ENCODE data around the gene SHISA9. TPM values are rescaled to one million over a fixed set of nuclear protein-coding genes. Genes with fewer than 3 reads are reported as not detected.

SHISA9 gene
- total and polyA plus RNA-seq, 3 donors from 2014 or later = 0.46 to 1.0 (median 0.68) TPM

GRCh38 chr16:13101828-13102227 lies 200.4 kb downstream of the SHISA9 start:
- Histone ChIP-seq H3K4me3 (no peak overlapping the region), H3K27ac (no peak overlapping the region), H3K9me3 (no peaks in the 10 kb centered on the region), H3K36me3 (ENCODE audit: low read depth, missing control alignments) (no peaks in the 10 kb centered on the region), H3K27me3 (no peaks in the 10 kb centered on the region), H3K4me1 (no peaks in the 10 kb centered on the region)
- intact Hi-C loops (cut with DNase I; ENCODE audit: low total_unique reads) = no loop called here
- TF ChIP-seq CTCF (IDR thresholded peaks at IDR 0.05) = no peak
- no peak for TF ChIP-seq POLR2A (IDR thresholded peaks at IDR 0.05)
- DNase-seq = no peak
- WGBS, 2 donors = 80% methylated on average over 3 of the region's 3 CpGs; no CpG with 5 or more reads in 1 of the 2 donors

- Histone ChIP-seq H3K4me1 (no peaks in the 10 kb centered on the region), H3K9me3 (no peaks in the 10 kb centered on the region), H3K27ac (no peak overlapping the region), H3K27me3 (no peaks in the 10 kb centered on the region), H3K36me3 (ENCODE audit: low read depth, missing control alignments) (no peaks in the 10 kb centered on the region), H3K4me3 (no peak overlapping the region)
- intact Hi-C loops (cut with DNase I; ENCODE audit: low total_unique reads) = no loop called here
- DNase-seq = no peak
- no peak for TF ChIP-seq POLR2A (IDR thresholded peaks at IDR 0.05)
- TF ChIP-seq CTCF (IDR thresholded peaks at IDR 0.05) = no peak
- WGBS, 2 donors = 76 to 87% methylated on average over 5 of the region's 5 CpGs
Observed at GRCh38 chr16:13102401-13102800, 201.0 kb downstream of the SHISA9 start.

GRCh38 chr16:13103831-13104530 lies 202.6 kb downstream of the SHISA9 start:
- Histone ChIP-seq H3K27ac (no peak overlapping the region), H3K4me3 (no peak overlapping the region), H3K36me3 (ENCODE audit: low read depth, missing control alignments) (no peaks in the 10 kb centered on the region), H3K27me3 (no peaks in the 10 kb centered on the region), H3K9me3 (no peaks in the 10 kb centered on the region), H3K4me1 (no peaks in the 10 kb centered on the region)
- TF ChIP-seq POLR2A (IDR thresholded peaks at IDR 0.05) (no peak), CTCF (IDR thresholded peaks at IDR 0.05) (no peak)
- 93% methylated on average over 6 of the region's 6 CpGs for whole genome bisulfite sequencing, 2 donors
- DNase-seq = no peak
- intact Hi-C loops (cut with DNase I; ENCODE audit: low total_unique reads) = no loop called here

GRCh38 chr16:13104772-13105171 lies 203.4 kb downstream of the SHISA9 start:
- intact Hi-C loops (cut with DNase I; ENCODE audit: low total_unique reads) = no loop called here
- H3K27ac ChIP-seq = no peak overlapping the region
- no peaks in the 10 kb centered on the region for H3K9me3 ChIP-seq
- no peaks in the 10 kb centered on the region for H3K36me3 ChIP-seq (ENCODE audit: low read depth, missing control alignments)
- no peak for TF ChIP-seq POLR2A (IDR thresholded peaks at IDR 0.05)
- TF ChIP-seq CTCF (IDR thresholded peaks at IDR 0.05) = no peak
- H3K4me1 ChIP-seq = no peaks in the 10 kb centered on the region
- no peaks in the 10 kb centered on the region for H3K27me3 ChIP-seq
- WGBS, 2 donors = 68 to 86% methylated on average over 5 of the region's 5 CpGs
- DNase-seq = no peak
- H3K4me3 ChIP-seq = no peak overlapping the region

- WGBS, 2 donors = 88 to 91% methylated on average over 5 of the region's 5 CpGs
Observed at GRCh38 chr16:13105427-13105826, 204.0 kb downstream of the SHISA9 start.

More at GRCh38 chr16:13105427-13105826, 204.0 kb downstream of the SHISA9 start:
- DNase-seq = no peak
- H3K36me3 ChIP-seq (ENCODE audit: low read depth, missing control alignments) = no peaks in the 10 kb centered on the region
- H3K4me3 ChIP-seq = no peak overlapping the region
- no peak overlapping the region for H3K27ac ChIP-seq
- H3K27me3 ChIP-seq = no peaks in the 10 kb centered on the region
- H3K9me3 ChIP-seq = no peaks in the 10 kb centered on the region
- intact Hi-C loops (cut with DNase I; ENCODE audit: low total_unique reads) = no loop called here
- H3K4me1 ChIP-seq = no peaks in the 10 kb centered on the region
- no peak for TF ChIP-seq POLR2A (IDR thresholded peaks at IDR 0.05)
- TF ChIP-seq CTCF (IDR thresholded peaks at IDR 0.05) = no peak
